ENCODE results near the gene CHRNA10. TPM values are rescaled to one million over a fixed set of nuclear protein-coding genes. Genes with fewer than 3 reads are reported as not detected.

Gene CHRNA10
- total RNA-seq, 1 experiment from 2014 or later: 1.7 TPM

DNA sequence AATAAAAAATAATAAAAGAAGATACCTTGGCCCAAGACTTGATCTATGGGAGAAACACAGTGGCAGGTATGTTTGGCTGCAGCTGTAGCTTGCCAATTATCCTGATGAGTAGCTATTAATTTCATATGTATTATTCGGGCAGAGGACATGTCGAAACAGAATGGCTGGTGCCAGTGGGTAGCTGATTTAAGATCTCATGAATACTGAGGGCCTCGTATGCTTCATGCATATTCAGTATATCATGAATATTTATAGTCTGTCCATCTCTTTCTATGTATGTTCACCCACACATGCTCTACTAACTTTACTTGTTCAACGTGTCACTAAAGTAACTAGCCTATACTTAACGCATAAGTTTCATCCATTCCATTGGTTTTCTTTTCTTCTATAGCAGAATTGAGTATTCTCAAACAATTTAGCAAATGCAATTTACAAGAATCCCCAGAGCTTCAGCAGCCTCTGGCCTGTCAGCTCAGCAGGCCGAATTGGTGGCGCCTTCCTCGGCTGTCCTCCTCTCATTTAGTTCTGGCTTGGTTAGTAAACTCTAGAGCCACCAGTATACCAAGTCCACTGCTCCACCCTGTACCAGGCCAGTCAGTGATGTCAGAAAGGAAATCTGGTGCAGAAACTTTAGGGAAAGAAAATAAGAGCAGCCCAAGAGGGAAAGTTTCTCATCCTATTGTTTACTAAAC is 47.3 kb downstream of the CHRNA10 start:
- no peak overlapping the region for H3K4me3 Mint-ChIP-seq
- H3K9me3 Mint-ChIP-seq: no peaks in the 10 kb centered on the region; the same call in 1 of the 2 replicates
- ATAC-seq (no peak), DNase-seq (ENCODE audit: low spot score) (no peak)
- ChIA-PET CTCF (no interaction called here), POLR2A (no interaction called here)
- H3K36me3 Mint-ChIP-seq: no peaks in the 10 kb centered on the region
- TF ChIP-seq, protein P1, sequence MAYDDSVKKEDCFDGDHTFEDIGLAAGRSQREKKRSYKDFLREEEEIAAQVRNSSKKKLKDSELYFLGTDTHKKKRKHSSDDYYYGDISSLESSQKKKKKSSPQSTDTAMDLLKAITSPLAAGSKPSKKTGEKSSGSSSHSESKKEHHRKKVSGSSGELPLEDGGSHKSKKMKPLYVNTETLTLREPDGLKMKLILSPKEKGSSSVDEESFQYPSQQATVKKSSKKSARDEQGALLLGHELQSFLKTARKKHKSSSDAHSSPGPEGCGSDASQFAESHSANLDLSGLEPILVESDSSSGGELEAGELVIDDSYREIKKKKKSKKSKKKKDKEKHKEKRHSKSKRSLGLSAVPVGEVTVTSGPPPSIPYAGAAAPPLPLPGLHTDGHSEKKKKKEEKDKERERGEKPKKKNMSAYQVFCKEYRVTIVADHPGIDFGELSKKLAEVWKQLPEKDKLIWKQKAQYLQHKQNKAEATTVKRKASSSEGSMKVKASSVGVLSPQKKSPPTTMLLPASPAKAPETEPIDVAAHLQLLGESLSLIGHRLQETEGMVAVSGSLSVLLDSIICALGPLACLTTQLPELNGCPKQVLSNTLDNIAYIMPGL (CRISPR knock-in tag; IDR thresholded peaks at IDR 0.05): no peak
- TF ChIP-seq, protein P2, sequence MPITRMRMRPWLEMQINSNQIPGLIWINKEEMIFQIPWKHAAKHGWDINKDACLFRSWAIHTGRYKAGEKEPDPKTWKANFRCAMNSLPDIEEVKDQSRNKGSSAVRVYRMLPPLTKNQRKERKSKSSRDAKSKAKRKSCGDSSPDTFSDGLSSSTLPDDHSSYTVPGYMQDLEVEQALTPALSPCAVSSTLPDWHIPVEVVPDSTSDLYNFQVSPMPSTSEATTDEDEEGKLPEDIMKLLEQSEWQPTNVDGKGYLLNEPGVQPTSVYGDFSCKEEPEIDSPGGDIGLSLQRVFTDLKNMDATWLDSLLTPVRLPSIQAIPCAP (CRISPR knock-in tag; IDR thresholded peaks at IDR 0.05): no peak
- TF ChIP-seq, protein P3, sequence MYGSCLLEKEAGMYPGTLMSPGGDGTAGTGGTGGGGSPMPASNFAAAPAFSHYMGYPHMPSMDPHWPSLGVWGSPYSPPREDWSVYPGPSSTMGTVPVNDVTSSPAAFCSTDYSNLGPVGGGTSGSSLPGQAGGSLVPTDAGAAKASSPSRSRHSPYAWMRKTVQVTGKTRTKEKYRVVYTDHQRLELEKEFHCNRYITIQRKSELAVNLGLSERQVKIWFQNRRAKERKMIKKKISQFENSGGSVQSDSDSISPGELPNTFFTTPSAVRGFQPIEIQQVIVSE (CRISPR knock-in tag; IDR thresholded peaks at IDR 0.05; ENCODE audit: borderline replicate concordance): no peak
- no peak for TF ChIP-seq ZNF232 (CRISPR knock-in tag; IDR thresholded peaks at IDR 0.05)
- TF ChIP-seq, protein P4, sequence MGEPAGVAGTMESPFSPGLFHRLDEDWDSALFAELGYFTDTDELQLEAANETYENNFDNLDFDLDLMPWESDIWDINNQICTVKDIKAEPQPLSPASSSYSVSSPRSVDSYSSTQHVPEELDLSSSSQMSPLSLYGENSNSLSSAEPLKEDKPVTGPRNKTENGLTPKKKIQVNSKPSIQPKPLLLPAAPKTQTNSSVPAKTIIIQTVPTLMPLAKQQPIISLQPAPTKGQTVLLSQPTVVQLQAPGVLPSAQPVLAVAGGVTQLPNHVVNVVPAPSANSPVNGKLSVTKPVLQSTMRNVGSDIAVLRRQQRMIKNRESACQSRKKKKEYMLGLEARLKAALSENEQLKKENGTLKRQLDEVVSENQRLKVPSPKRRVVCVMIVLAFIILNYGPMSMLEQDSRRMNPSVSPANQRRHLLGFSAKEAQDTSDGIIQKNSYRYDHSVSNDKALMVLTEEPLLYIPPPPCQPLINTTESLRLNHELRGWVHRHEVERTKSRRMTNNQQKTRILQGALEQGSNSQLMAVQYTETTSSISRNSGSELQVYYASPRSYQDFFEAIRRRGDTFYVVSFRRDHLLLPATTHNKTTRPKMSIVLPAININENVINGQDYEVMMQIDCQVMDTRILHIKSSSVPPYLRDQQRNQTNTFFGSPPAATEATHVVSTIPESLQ (CRISPR knock-in tag; IDR thresholded peaks at IDR 0.05): no peak
- no peak for TF ChIP-seq MYBL2 (CRISPR knock-in tag; IDR thresholded peaks at IDR 0.05)
- H3K27me3 Mint-ChIP-seq (ENCODE audit: low read depth): no peaks in the 10 kb centered on the region
- H3K4me1 Mint-ChIP-seq: no peaks in the 10 kb centered on the region
- H3K27ac Mint-ChIP-seq: no peak overlapping the region

DNA sequence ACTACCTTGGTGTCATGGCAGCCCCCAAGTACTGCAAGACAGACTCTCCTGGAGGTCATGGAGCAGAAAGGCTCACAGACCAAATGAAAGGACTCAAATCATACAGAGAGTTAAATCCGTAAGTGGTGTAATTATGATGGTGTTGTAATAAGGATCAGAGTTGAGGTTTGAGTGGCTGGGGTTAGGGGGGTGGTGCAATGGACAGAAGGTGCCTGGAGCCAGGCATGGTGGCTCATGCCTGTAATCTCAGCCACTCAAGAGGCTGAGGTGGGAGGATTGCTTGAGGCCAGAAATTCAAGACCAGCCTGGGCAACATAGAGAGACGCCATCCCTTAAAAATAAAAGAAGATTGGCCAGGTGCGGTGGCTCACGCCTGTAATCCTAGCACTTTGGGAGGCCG is 48.1 kb downstream of the CHRNA10 start:
- CTCF ChIA-PET: no interaction called here
- ATAC-seq (no peak), DNase-seq (ENCODE audit: low spot score) (no peak)
- no peak overlapping the region for H3K4me3 Mint-ChIP-seq
- H3K9me3 Mint-ChIP-seq: no peaks in the 10 kb centered on the region
- POLR2A ChIA-PET: no interaction called here
- no peaks in the 10 kb centered on the region for H3K36me3 Mint-ChIP-seq
- peaks cover under 1% of the 10 kb centered on the region for H3K4me1 Mint-ChIP-seq
- no peak overlapping the region for H3K27ac Mint-ChIP-seq
- H3K27me3 Mint-ChIP-seq (ENCODE audit: low read depth): no peaks in the 10 kb centered on the region
- TF ChIP-seq SOX15 (CRISPR knock-in tag; IDR thresholded peaks at IDR 0.05) (no peak), PRRX2 (CRISPR knock-in tag; IDR thresholded peaks at IDR 0.05) (no peak), TP53 (CRISPR knock-in tag; IDR thresholded peaks at IDR 0.05) (no peak), NR3C1 (CRISPR knock-in tag; conservative IDR thresholded peaks at IDR 0.05; ENCODE audit: low read depth) (no peak), TEAD4 (CRISPR knock-in tag; IDR thresholded peaks at IDR 0.05) (no peak), ZNF138 (CRISPR knock-in tag; conservative IDR thresholded peaks at IDR 0.05) (no peak), ZBTB21 (CRISPR knock-in tag; IDR thresholded peaks at IDR 0.05; ENCODE audit: borderline replicate concordance) (no peak)
- TF ChIP-seq, protein P5, sequence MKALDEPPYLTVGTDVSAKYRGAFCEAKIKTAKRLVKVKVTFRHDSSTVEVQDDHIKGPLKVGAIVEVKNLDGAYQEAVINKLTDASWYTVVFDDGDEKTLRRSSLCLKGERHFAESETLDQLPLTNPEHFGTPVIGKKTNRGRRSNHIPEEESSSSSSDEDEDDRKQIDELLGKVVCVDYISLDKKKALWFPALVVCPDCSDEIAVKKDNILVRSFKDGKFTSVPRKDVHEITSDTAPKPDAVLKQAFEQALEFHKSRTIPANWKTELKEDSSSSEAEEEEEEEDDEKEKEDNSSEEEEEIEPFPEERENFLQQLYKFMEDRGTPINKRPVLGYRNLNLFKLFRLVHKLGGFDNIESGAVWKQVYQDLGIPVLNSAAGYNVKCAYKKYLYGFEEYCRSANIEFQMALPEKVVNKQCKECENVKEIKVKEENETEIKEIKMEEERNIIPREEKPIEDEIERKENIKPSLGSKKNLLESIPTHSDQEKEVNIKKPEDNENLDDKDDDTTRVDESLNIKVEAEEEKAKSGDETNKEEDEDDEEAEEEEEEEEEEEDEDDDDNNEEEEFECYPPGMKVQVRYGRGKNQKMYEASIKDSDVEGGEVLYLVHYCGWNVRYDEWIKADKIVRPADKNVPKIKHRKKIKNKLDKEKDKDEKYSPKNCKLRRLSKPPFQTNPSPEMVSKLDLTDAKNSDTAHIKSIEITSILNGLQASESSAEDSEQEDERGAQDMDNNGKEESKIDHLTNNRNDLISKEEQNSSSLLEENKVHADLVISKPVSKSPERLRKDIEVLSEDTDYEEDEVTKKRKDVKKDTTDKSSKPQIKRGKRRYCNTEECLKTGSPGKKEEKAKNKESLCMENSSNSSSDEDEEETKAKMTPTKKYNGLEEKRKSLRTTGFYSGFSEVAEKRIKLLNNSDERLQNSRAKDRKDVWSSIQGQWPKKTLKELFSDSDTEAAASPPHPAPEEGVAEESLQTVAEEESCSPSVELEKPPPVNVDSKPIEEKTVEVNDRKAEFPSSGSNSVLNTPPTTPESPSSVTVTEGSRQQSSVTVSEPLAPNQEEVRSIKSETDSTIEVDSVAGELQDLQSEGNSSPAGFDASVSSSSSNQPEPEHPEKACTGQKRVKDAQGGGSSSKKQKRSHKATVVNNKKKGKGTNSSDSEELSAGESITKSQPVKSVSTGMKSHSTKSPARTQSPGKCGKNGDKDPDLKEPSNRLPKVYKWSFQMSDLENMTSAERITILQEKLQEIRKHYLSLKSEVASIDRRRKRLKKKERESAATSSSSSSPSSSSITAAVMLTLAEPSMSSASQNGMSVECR (CRISPR knock-in tag; IDR thresholded peaks at IDR 0.05; ENCODE audit: borderline replicate concordance): no peak
- TF ChIP-seq, protein P6, sequence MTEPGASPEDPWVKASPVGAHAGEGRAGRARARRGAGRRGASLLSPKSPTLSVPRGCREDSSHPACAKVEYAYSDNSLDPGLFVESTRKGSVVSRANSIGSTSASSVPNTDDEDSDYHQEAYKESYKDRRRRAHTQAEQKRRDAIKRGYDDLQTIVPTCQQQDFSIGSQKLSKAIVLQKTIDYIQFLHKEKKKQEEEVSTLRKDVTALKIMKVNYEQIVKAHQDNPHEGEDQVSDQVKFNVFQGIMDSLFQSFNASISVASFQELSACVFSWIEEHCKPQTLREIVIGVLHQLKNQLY (CRISPR knock-in tag; IDR thresholded peaks at IDR 0.05): no peak
- TF ChIP-seq, protein P7, sequence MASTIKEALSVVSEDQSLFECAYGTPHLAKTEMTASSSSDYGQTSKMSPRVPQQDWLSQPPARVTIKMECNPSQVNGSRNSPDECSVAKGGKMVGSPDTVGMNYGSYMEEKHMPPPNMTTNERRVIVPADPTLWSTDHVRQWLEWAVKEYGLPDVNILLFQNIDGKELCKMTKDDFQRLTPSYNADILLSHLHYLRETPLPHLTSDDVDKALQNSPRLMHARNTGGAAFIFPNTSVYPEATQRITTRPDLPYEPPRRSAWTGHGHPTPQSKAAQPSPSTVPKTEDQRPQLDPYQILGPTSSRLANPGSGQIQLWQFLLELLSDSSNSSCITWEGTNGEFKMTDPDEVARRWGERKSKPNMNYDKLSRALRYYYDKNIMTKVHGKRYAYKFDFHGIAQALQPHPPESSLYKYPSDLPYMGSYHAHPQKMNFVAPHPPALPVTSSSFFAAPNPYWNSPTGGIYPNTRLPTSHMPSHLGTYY (CRISPR knock-in tag; IDR thresholded peaks at IDR 0.05): no peak
